WTC11 (cell line): Measurements from ENCODE around the gene NAV2. TPM values are rescaled to one million over a fixed set of nuclear protein-coding genes. Genes with fewer than 3 reads are reported as not detected.
A peak's percentile ranks its signal among the peaks of the same experiment; 100 is the strongest.

Experiments
- ATAC-seq: fragments of 200-7000 bp; cut with Tn5 transposase; 2 replicates; pipeline ENCODE4 v1.10.0; 2021; ENCODE audit warnings: mild to moderate bottlenecking, moderate library complexity
- CTCF ChIA-PET: fragments of 300-600 bp; sonication (Branson Sonifier 250); formaldehyde crosslinking; loops from one replicate; lab custom pipeline; 2021; ENCODE audit warnings: antibody characterized with exemption; lab: Charles Lee
- POLR2A ChIA-PET: fragments of 350-600 bp; sonication (Branson Sonifier 250); formaldehyde crosslinking; loops from one replicate; lab custom pipeline; 2021; ENCODE audit warnings: antibody characterized with exemption; lab: Charles Lee
- DNase-seq: peaks from one replicate; pipeline ENCODE4 v3.0.0; 2021; ENCODE audit warnings: low spot score
- H3K27ac Mint-ChIP-seq: 2 replicates; pipeline ENCODE4 v1.8.0; 2021; ENCODE audit warnings: mixed read lengths
- H3K27me3 Mint-ChIP-seq: 2 replicates; pipeline ENCODE4 v1.8.0; 2021; ENCODE audit warnings: low read depth, mild to moderate bottlenecking, moderate library complexity, mixed read lengths
- H3K36me3 Mint-ChIP-seq: 2 replicates; pipeline ENCODE4 v1.8.0; 2021; ENCODE audit warnings: mixed read lengths
- H3K4me1 Mint-ChIP-seq: 2 replicates; pipeline ENCODE4 v1.8.0; 2022; ENCODE audit warnings: mixed read lengths
- H3K4me3 Mint-ChIP-seq: 2 replicates; pipeline ENCODE4 v1.8.0; 2021; ENCODE audit warnings: mild to moderate bottlenecking, moderate library complexity, mixed read lengths
- H3K9me3 Mint-ChIP-seq: 2 replicates; pipeline ENCODE4 v1.8.0; 2021; ENCODE audit warnings: mixed read lengths
- ATF1 ChIP-seq: sonication (generic); formaldehyde crosslinking; IDR thresholded peaks from 2 replicates; pipeline ENCODE4 v1.8.1; 2023; ENCODE audit warnings: mild to moderate bottlenecking, moderate library complexity, missing genetic modification reagents
- CREM ChIP-seq: sonication (generic); formaldehyde crosslinking; IDR thresholded peaks from 2 replicates; pipeline ENCODE4 v1.8.1; 2022; ENCODE audit warnings: mild to moderate bottlenecking, missing genetic modification reagents, moderate library complexity
- E2F1 ChIP-seq: sonication (generic); formaldehyde crosslinking; IDR thresholded peaks from 2 replicates; pipeline ENCODE4 v1.8.0; 2022; ENCODE audit warnings: mild to moderate bottlenecking, missing genetic modification reagents
- E2F4 ChIP-seq: sonication (generic); formaldehyde crosslinking; IDR thresholded peaks from 2 replicates; pipeline ENCODE4 v1.8.1; 2022; ENCODE audit warnings: low read depth, mild to moderate bottlenecking, moderate library complexity, missing genetic modification reagents, borderline replicate concordance
- ELF4 ChIP-seq: sonication (generic); formaldehyde crosslinking; IDR thresholded peaks from 2 replicates; pipeline ENCODE4 v1.8.1; 2022; ENCODE audit warnings: low read depth, mild to moderate bottlenecking, moderate library complexity, missing genetic modification reagents
- FOXJ3 ChIP-seq: sonication (generic); formaldehyde crosslinking; IDR thresholded peaks from 2 replicates; pipeline ENCODE4 v1.9.0; 2021; ENCODE audit warnings: missing genetic modification reagents, mild to moderate bottlenecking, borderline replicate concordance
- KAT7 ChIP-seq: sonication (generic); formaldehyde crosslinking; IDR thresholded peaks from 2 replicates; pipeline ENCODE4 v1.8.1; 2023; ENCODE audit warnings: missing genetic modification reagents, mild to moderate bottlenecking, borderline replicate concordance
- NFYB ChIP-seq: sonication (generic); formaldehyde crosslinking; conservative IDR thresholded peaks from 2 replicates; pipeline ENCODE4 v1.8.0; 2022; ENCODE audit warnings: low read depth, missing genetic modification reagents
- PREB ChIP-seq: sonication (generic); formaldehyde crosslinking; IDR thresholded peaks from 2 replicates; pipeline ENCODE4 v1.8.1; 2022; ENCODE audit warnings: mild to moderate bottlenecking, missing genetic modification reagents, moderate library complexity, borderline replicate concordance
- RELA ChIP-seq: sonication (generic); formaldehyde crosslinking; IDR thresholded peaks from 2 replicates; pipeline ENCODE4 v1.8.1; 2022; ENCODE audit warnings: missing genetic modification reagents, mild to moderate bottlenecking, borderline replicate concordance
- RORB ChIP-seq: fragments of 250-450 bp; sonication (Bioruptor Pico); IDR thresholded peaks from 2 replicates; pipeline ENCODE4 v1.9.0; 2021; ENCODE audit warnings: mild to moderate bottlenecking
- TEAD1 ChIP-seq: sonication (generic); formaldehyde crosslinking; IDR thresholded peaks from 2 replicates; pipeline ENCODE4 v1.8.0; 2022; ENCODE audit warnings: mild to moderate bottlenecking, missing genetic modification reagents
- ZNF416 ChIP-seq: fragments of 250-450 bp; sonication (Bioruptor Pico); IDR thresholded peaks from 2 replicates; pipeline ENCODE4 v1.9.0; 2021; ENCODE audit warnings: mild to moderate bottlenecking, inconsistent platforms
- ZNF423 ChIP-seq: fragments of 250-450 bp; sonication (Bioruptor Pico); IDR thresholded peaks from 2 replicates; pipeline ENCODE4 v2.1.2; 2022; ENCODE audit warnings: mild to moderate bottlenecking, moderate library complexity
- total RNA-seq: library from RNA; stranded (reverse); gene quantifications from 3 replicates; pipeline ENCODE4 v1.2.3, GENCODE V29; 2021
- TF ChIP-seq, protein P1 (sequence below): fragments of 250-450 bp; sonication (Bioruptor Pico); IDR thresholded peaks from 2 replicates; pipeline ENCODE4 v1.9.0; 2021; ENCODE audit warnings: mild to moderate bottlenecking
- TF ChIP-seq, protein P2 (sequence below): sonication (generic); formaldehyde crosslinking; IDR thresholded peaks from 2 replicates; pipeline ENCODE4 v1.8.1; 2023; ENCODE audit warnings: mild to moderate bottlenecking, missing genetic modification reagents, borderline replicate concordance
- TF ChIP-seq, protein P3 (sequence below): sonication (generic); formaldehyde crosslinking; IDR thresholded peaks from 2 replicates; pipeline ENCODE4 v1.8.1; 2023; ENCODE audit warnings: mild to moderate bottlenecking, moderate library complexity, missing genetic modification reagents

Gene NAV2
- total RNA-seq, 1 experiment from 2014 or later: 42.8 TPM

- H3K9me3 Mint-ChIP-seq: no peaks in the 10 kb centered on the region
- DNase-seq (no peak), ATAC-seq (no peak)
- H3K27ac Mint-ChIP-seq: 0 out of 2 replicates have a peak overlapping the region, but pooled peaks have one; percentile 28
- peaks cover 8% of the 10 kb centered on the region for H3K36me3 Mint-ChIP-seq
- POLR2A ChIA-PET: interaction anchor here (0.5 kb wide), 1 partner anchor 656 kb away, joined by 7 read pairs; no protein-coding TSS in a partner anchor
- peaks cover 92% of the 10 kb centered on the region for H3K4me1 Mint-ChIP-seq
- H3K27me3 Mint-ChIP-seq: no peaks in the 10 kb centered on the region
- CTCF ChIA-PET: interaction anchor here (0.6 kb wide), 1 partner anchor 34 kb away, joined by 3 read pairs; no protein-coding TSS in a partner anchor
- no peak overlapping the region for H3K4me3 Mint-ChIP-seq
- TF ChIP-seq TEAD1 (CRISPR knock-in tag) (no peak), ZNF423 (CRISPR knock-in tag) (no peak), KAT7 (no peak), FOXJ3 (no peak), PREB (CRISPR knock-in tag) (no peak), ELF4 (CRISPR knock-in tag) (no peak), RELA (CRISPR knock-in tag) (no peak), NFYB (no peak), CREM (CRISPR knock-in tag) (no peak), E2F1 (CRISPR knock-in tag) (no peak), ZNF416 (CRISPR knock-in tag) (no peak), E2F4 (no peak), RORB (CRISPR knock-in tag) (no peak), ATF1 (CRISPR knock-in tag) (no peak)
- TF ChIP-seq, protein P1, sequence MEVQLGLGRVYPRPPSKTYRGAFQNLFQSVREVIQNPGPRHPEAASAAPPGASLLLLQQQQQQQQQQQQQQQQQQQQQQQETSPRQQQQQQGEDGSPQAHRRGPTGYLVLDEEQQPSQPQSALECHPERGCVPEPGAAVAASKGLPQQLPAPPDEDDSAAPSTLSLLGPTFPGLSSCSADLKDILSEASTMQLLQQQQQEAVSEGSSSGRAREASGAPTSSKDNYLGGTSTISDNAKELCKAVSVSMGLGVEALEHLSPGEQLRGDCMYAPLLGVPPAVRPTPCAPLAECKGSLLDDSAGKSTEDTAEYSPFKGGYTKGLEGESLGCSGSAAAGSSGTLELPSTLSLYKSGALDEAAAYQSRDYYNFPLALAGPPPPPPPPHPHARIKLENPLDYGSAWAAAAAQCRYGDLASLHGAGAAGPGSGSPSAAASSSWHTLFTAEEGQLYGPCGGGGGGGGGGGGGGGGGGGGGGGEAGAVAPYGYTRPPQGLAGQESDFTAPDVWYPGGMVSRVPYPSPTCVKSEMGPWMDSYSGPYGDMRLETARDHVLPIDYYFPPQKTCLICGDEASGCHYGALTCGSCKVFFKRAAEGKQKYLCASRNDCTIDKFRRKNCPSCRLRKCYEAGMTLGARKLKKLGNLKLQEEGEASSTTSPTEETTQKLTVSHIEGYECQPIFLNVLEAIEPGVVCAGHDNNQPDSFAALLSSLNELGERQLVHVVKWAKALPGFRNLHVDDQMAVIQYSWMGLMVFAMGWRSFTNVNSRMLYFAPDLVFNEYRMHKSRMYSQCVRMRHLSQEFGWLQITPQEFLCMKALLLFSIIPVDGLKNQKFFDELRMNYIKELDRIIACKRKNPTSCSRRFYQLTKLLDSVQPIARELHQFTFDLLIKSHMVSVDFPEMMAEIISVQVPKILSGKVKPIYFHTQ (CRISPR knock-in tag): no peak
- TF ChIP-seq, protein P2, sequence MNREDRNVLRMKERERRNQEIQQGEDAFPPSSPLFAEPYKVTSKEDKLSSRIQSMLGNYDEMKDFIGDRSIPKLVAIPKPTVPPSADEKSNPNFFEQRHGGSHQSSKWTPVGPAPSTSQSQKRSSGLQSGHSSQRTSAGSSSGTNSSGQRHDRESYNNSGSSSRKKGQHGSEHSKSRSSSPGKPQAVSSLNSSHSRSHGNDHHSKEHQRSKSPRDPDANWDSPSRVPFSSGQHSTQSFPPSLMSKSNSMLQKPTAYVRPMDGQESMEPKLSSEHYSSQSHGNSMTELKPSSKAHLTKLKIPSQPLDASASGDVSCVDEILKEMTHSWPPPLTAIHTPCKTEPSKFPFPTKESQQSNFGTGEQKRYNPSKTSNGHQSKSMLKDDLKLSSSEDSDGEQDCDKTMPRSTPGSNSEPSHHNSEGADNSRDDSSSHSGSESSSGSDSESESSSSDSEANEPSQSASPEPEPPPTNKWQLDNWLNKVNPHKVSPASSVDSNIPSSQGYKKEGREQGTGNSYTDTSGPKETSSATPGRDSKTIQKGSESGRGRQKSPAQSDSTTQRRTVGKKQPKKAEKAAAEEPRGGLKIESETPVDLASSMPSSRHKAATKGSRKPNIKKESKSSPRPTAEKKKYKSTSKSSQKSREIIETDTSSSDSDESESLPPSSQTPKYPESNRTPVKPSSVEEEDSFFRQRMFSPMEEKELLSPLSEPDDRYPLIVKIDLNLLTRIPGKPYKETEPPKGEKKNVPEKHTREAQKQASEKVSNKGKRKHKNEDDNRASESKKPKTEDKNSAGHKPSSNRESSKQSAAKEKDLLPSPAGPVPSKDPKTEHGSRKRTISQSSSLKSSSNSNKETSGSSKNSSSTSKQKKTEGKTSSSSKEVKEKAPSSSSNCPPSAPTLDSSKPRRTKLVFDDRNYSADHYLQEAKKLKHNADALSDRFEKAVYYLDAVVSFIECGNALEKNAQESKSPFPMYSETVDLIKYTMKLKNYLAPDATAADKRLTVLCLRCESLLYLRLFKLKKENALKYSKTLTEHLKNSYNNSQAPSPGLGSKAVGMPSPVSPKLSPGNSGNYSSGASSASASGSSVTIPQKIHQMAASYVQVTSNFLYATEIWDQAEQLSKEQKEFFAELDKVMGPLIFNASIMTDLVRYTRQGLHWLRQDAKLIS: no peak
- TF ChIP-seq, protein P3, sequence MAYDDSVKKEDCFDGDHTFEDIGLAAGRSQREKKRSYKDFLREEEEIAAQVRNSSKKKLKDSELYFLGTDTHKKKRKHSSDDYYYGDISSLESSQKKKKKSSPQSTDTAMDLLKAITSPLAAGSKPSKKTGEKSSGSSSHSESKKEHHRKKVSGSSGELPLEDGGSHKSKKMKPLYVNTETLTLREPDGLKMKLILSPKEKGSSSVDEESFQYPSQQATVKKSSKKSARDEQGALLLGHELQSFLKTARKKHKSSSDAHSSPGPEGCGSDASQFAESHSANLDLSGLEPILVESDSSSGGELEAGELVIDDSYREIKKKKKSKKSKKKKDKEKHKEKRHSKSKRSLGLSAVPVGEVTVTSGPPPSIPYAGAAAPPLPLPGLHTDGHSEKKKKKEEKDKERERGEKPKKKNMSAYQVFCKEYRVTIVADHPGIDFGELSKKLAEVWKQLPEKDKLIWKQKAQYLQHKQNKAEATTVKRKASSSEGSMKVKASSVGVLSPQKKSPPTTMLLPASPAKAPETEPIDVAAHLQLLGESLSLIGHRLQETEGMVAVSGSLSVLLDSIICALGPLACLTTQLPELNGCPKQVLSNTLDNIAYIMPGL (CRISPR knock-in tag): no peak
Observed at GRCh38 chr11:19869466-19869865, 156.8 kb downstream of the NAV2 start.
